AG10803 (cell line): ENCODE data around the gene SCML1.

Experiments
- DNase-seq: peaks from one replicate; pipeline ENCODE4 v3.0.0; 2010; ENCODE audit warnings: low read depth
- H3K4me3 ChIP-seq: 2 replicates; pipeline ENCODE4 v1.5.1; 2011; ENCODE audit warnings: mild to moderate bottlenecking, low read length, control low read depth
- CTCF ChIP-seq: conservative IDR thresholded peaks from 2 replicates; pipeline ENCODE4 v1.5.1; 2011; ENCODE audit warnings: mild to moderate bottlenecking, low read length, control low read depth, inconsistent platforms

Gene SCML1

GRCh38 chrX:17748684-17749083 is 11.4 kb downstream of the SCML1 start:
- no peak for TF ChIP-seq CTCF
- DNase-seq: no peak
- no peak overlapping the region for H3K4me3 ChIP-seq

- TF ChIP-seq CTCF: no peak
- no peak for DNase-seq
- no peak overlapping the region for H3K4me3 ChIP-seq
Measured at GRCh38 chrX:17750436-17750835, 13.1 kb downstream of the SCML1 start.

- DNase-seq: no peak
- H3K4me3 ChIP-seq: no peak overlapping the region
- no peak for TF ChIP-seq CTCF
Measured at GRCh38 chrX:17758382-17758781, 21.1 kb downstream of the SCML1 start.

- no peak for TF ChIP-seq CTCF
- no peak overlapping the region for H3K4me3 ChIP-seq
- no peak for DNase-seq
Measured at GRCh38 chrX:17759990-17760389, 22.7 kb downstream of the SCML1 start.

- no peak overlapping the region for H3K4me3 ChIP-seq
- no peak for TF ChIP-seq CTCF
- DNase-seq: no peak
Measured at GRCh38 chrX:17767734-17768133, 30.4 kb downstream of the SCML1 start.

- no peak for TF ChIP-seq CTCF
- no peak for DNase-seq
- H3K4me3 ChIP-seq: no peak overlapping the region
Measured at GRCh38 chrX:17768997-17769396, 31.7 kb downstream of the SCML1 start.

- H3K4me3 ChIP-seq: no peak overlapping the region
- DNase-seq: no peak
- TF ChIP-seq CTCF: no peak
Measured at GRCh38 chrX:17769701-17770269, 32.5 kb downstream of the SCML1 start.
